OCI-LY3 (cell line): ENCODE results near the gene SNX6.

ENCODE experiments used
- H2AFZ ChIP-seq: fragments of 200-600, 300-600 bp; shearing (Covaris generic); 2 replicates; pipeline ENCODE4 v1.6.0; 2014; ENCODE audit warnings: antibody characterized with exemption, low read depth, low read length
- H3K27ac ChIP-seq: fragments of 200-600, 300-600 bp; sonication (generic); 2 replicates; pipeline ENCODE4 v1.5.1; 2014; ENCODE audit warnings: mild to moderate bottlenecking, low read length, moderate library complexity, mixed read lengths
- H3K27me3 ChIP-seq: fragments of 200-600, 300-600 bp; sonication (generic); 2 replicates; pipeline ENCODE4 v1.6.1; 2014; ENCODE audit warnings: low read depth, low read length, mixed read lengths
- H3K36me3 ChIP-seq: fragments of 200-600, 300-600 bp; sonication (generic); replicated peaks from 2 replicates; pipeline ENCODE3; 2014; ENCODE audit warnings: low read depth, low read length, mixed read lengths
- H3K4me1 ChIP-seq: fragments of 300-600, 200-600 bp; sonication (generic); 2 replicates; pipeline ENCODE4 v1.6.1; 2014; ENCODE audit warnings: low read length, mixed read lengths
- H3K4me2 ChIP-seq: fragments of 200-600, 300-600 bp; sonication (generic); 2 replicates; pipeline ENCODE4 v1.6.1; 2014; ENCODE audit warnings: low read length, mixed read lengths
- H3K4me3 ChIP-seq: fragments of 300-600, 200-600 bp; sonication (generic); 2 replicates; pipeline ENCODE4 v1.5.1; 2014; ENCODE audit warnings: antibody characterized with exemption, mild to moderate bottlenecking, low read length, moderate library complexity
- H3K79me2 ChIP-seq: fragments of 300-600, 200-600 bp; shearing (Covaris generic); 2 replicates; pipeline ENCODE4 v1.6.1; 2014; ENCODE audit warnings: mild to moderate bottlenecking, low read length, mixed read lengths
- H3K9ac ChIP-seq: fragments of 300-600, 200-600 bp; shearing (Covaris generic); 2 replicates; pipeline ENCODE4 v1.6.0; 2014; ENCODE audit warnings: mild to moderate bottlenecking, low read length, moderate library complexity
- H3K9me3 ChIP-seq: fragments of 200-600, 300-600 bp; shearing (Covaris generic); 2 replicates; pipeline ENCODE4 v1.6.1; 2014; ENCODE audit warnings: low read length, mixed read lengths; ENCODE audit not compliant: insufficient read depth
- H4K20me1 ChIP-seq: fragments of 200-600, 300-600 bp; sonication (generic); 2 replicates; pipeline ENCODE4 v1.6.1; 2016; ENCODE audit warnings: low read length, mixed read lengths; ENCODE audit not compliant: insufficient read depth
- EZH2phosphoT487 ChIP-seq: fragments of 200-600 bp; shearing (Covaris generic); IDR thresholded peaks from 2 replicates; pipeline ENCODE4 v1.6.1; 2018; ENCODE audit warnings: antibody characterized with exemption, mixed run types, low read depth
- TF ChIP-seq, protein P1 (sequence below): fragments of 200-600, 300-600 bp; sonication (generic); IDR thresholded peaks from 2 replicates; pipeline ENCODE4 v1.5.1; 2014; ENCODE audit warnings: antibody characterized with exemption, low read length, low read depth

SNX6 gene

DNA sequence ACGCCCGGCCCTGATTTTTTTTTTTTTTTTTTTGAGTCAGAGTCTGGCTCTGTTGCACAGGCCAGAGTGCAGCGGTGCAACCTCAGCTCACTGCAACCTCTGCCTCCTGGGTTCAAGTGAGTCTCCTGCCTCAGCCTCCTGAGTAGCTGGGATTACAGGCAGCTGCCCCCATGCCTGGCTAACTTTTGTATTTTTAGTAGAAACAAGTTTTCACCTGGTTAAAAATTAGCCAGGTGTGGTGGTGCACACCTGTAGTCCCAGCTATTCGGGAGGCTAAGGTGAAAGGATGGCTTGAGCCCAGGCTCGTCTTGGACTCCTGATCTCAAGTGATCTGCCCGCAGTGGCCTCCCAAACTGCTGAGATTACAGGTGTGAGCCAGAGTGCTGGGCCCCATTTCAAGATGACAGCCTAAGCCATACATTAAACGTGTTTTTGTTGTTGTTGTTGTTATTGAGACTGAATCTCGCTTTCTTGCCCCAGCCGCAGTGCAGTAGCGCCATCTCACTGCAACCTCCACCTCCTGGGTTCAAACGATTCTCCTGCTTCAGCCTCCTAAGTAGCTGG lies 47.7 kb downstream of the SNX6 start:
- no peaks in the 10 kb centered on the region for H4K20me1 ChIP-seq
- H3K27ac ChIP-seq, result no peak overlapping the region
- no peaks in the 10 kb centered on the region for H3K79me2 ChIP-seq
- no peak overlapping the region for H3K4me2 ChIP-seq
- TF ChIP-seq, protein P1, sequence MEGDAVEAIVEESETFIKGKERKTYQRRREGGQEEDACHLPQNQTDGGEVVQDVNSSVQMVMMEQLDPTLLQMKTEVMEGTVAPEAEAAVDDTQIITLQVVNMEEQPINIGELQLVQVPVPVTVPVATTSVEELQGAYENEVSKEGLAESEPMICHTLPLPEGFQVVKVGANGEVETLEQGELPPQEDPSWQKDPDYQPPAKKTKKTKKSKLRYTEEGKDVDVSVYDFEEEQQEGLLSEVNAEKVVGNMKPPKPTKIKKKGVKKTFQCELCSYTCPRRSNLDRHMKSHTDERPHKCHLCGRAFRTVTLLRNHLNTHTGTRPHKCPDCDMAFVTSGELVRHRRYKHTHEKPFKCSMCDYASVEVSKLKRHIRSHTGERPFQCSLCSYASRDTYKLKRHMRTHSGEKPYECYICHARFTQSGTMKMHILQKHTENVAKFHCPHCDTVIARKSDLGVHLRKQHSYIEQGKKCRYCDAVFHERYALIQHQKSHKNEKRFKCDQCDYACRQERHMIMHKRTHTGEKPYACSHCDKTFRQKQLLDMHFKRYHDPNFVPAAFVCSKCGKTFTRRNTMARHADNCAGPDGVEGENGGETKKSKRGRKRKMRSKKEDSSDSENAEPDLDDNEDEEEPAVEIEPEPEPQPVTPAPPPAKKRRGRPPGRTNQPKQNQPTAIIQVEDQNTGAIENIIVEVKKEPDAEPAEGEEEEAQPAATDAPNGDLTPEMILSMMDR, result no peak
- no peak for TF ChIP-seq EZH2phosphoT487
- no peak overlapping the region for H2AFZ ChIP-seq
- no peak overlapping the region for H3K4me3 ChIP-seq
- H3K4me1 ChIP-seq, result peaks cover 21% of the 10 kb centered on the region
- no peak overlapping the region for H3K9ac ChIP-seq
- H3K27me3 ChIP-seq, result no peaks in the 10 kb centered on the region
- no peaks in the 10 kb centered on the region for H3K9me3 ChIP-seq
- peaks cover 26% of the 10 kb centered on the region for H3K36me3 ChIP-seq

DNA sequence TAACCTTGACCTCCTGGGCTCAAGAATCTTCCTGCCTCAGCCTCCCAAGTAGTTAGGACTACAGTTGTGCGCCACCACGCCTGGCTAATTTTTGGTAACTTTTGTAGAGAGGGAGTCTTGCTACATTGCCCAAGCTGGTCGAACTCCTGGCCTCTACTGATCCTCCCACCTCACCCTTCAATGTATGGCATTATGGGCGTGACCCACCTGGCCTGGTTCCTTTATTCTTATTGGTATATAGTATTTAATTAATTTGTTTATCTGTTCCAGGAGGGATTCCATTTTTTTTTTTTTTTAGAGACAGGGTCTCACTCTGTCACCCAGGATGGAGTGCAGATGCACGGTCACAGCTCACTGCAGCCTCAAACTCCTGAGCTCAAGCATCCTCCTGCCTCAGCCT lies 49.6 kb downstream of the SNX6 start:
- TF ChIP-seq, protein P1, result no peak
- no peak for TF ChIP-seq EZH2phosphoT487
- no peak overlapping the region for H3K9ac ChIP-seq
- peaks cover 24% of the 10 kb centered on the region for H3K4me1 ChIP-seq
- H3K27me3 ChIP-seq, result no peaks in the 10 kb centered on the region
- no peak overlapping the region for H3K27ac ChIP-seq
- no peaks in the 10 kb centered on the region for H3K9me3 ChIP-seq
- H4K20me1 ChIP-seq, result no peaks in the 10 kb centered on the region
- no peak overlapping the region for H3K4me2 ChIP-seq
- no peak overlapping the region for H2AFZ ChIP-seq
- H3K4me3 ChIP-seq, result no peak overlapping the region
- H3K36me3 ChIP-seq, result peaks cover 24% of the 10 kb centered on the region
- H3K79me2 ChIP-seq, result no peaks in the 10 kb centered on the region

DNA sequence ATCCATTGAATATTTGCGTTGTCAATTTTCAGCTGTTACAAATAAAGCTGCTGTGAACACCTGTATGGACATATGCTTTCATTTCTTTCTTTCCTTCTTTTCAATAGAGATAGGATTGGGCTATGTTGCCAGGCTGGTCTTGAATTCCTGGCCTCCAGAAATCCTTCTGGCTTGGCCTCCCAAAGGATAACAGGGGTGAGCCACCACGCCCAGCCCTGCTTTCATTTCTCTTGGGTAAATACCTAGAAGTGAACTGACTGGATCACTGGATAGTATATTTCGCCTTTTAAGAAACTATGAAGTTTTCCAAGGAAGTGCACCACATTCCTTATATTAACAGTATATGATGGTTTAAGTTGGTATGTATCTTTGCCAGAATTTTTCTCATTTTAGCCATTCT lies 58.2 kb downstream of the SNX6 start:
- H3K9me3 ChIP-seq, result no peaks in the 10 kb centered on the region
- no peaks in the 10 kb centered on the region for H3K27me3 ChIP-seq
- peaks cover 21% of the 10 kb centered on the region for H3K36me3 ChIP-seq
- no peak overlapping the region for H2AFZ ChIP-seq
- no peak overlapping the region for H3K4me3 ChIP-seq
- no peaks in the 10 kb centered on the region for H3K79me2 ChIP-seq
- no peaks in the 10 kb centered on the region for H3K4me1 ChIP-seq
- no peak overlapping the region for H3K27ac ChIP-seq
- no peak overlapping the region for H3K9ac ChIP-seq
- H3K4me2 ChIP-seq, result no peak overlapping the region
- TF ChIP-seq EZH2phosphoT487, result no peak
- TF ChIP-seq, protein P1, result no peak
- no peaks in the 10 kb centered on the region for H4K20me1 ChIP-seq

DNA sequence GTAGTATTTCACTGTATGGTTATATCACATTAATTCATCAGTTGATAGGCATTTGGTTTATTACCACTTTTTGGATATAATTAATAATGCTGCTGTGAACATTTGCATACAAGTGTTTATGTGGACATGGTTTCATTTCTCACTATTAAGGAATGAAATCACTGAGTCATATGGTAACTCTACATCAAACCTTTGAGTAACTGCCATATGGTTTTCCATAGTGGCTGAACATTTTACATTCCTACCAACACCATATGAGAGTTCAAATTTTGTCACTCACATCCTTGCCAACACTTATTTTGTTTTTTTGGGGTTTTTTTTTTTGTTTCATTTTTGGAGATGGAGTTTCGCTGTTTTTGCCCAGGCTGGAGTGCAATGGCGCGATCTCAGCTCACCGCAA lies 60.2 kb downstream of the SNX6 start:
- Histone ChIP-seq H2AFZ (no peak overlapping the region), H3K4me2 (no peak overlapping the region), H3K27me3 (no peaks in the 10 kb centered on the region), H3K79me2 (no peaks in the 10 kb centered on the region), H3K9me3 (no peaks in the 10 kb centered on the region), H3K4me1 (no peaks in the 10 kb centered on the region), H3K4me3 (no peak overlapping the region), H3K36me3 (peaks cover 24% of the 10 kb centered on the region), H3K9ac (no peak overlapping the region), H3K27ac (no peak overlapping the region), H4K20me1 (no peaks in the 10 kb centered on the region)
- TF ChIP-seq, protein P1, result no peak
- TF ChIP-seq EZH2phosphoT487, result no peak
